Activated CD4-positive, alpha-beta T cell treated with anti-CD3 and anti-CD28 coated beads, Interleukin-2, amount 10 ng/mL, durations not matched to agents 7 days and 5 days (primary cell): ENCODE data around the gene FGB. TPM values are rescaled to one million over a fixed set of nuclear protein-coding genes. Genes with fewer than 3 reads are reported as not detected.

ENCODE experiments used
- CTCF ChIA-PET: fragments of 350-600 bp; sonication (Branson Sonifier 250); formaldehyde crosslinking; loops from one replicate; lab custom pipeline; 2021; ENCODE audit warnings: antibody characterized with exemption; lab: Charles Lee
- POLR2A ChIA-PET: fragments of 350-600 bp; sonication (Branson Sonifier 250); formaldehyde crosslinking; loops from one replicate; lab custom pipeline; 2021; ENCODE audit warnings: antibody characterized with exemption; lab: Charles Lee
- DNase-seq: peaks from one replicate; pipeline ENCODE4 v3.0.0-alpha.2; 2020
- H3K27ac Mint-ChIP-seq: one replicate; pipeline ENCODE4 v1.8.0; 2021; ENCODE audit warnings: mild to moderate bottlenecking, moderate library complexity, mixed read lengths
- H3K27me3 Mint-ChIP-seq: one replicate; pipeline ENCODE4 v1.8.0; 2021; ENCODE audit warnings: mixed read lengths
- H3K36me3 Mint-ChIP-seq: one replicate; pipeline ENCODE4 v1.8.0; 2021; ENCODE audit warnings: low read depth, mixed read lengths
- H3K4me1 Mint-ChIP-seq: one replicate; pipeline ENCODE4 v1.8.0; 2021; ENCODE audit warnings: mixed read lengths
- H3K4me3 Mint-ChIP-seq: one replicate; pipeline ENCODE4 v1.8.0; 2021; ENCODE audit warnings: mild to moderate bottlenecking, moderate library complexity, mixed read lengths
- H3K9me3 Mint-ChIP-seq: one replicate; pipeline ENCODE4 v1.8.0; 2021; ENCODE audit warnings: mixed read lengths
- total RNA-seq, 2 experiments: library from RNA; stranded (reverse); gene quantifications; one replicate each; pipeline ENCODE4 v1.2.3, GENCODE V29; 2021

The FGB gene
- total RNA-seq, 2 experiments from 2014 or later, result not detected

GRCh38 chr4:154573190-154573870 lies 10.5 kb downstream of the FGB start:
- no peak overlapping the region for H3K4me3 Mint-ChIP-seq
- CTCF ChIA-PET, result no interaction called here

DNA sequence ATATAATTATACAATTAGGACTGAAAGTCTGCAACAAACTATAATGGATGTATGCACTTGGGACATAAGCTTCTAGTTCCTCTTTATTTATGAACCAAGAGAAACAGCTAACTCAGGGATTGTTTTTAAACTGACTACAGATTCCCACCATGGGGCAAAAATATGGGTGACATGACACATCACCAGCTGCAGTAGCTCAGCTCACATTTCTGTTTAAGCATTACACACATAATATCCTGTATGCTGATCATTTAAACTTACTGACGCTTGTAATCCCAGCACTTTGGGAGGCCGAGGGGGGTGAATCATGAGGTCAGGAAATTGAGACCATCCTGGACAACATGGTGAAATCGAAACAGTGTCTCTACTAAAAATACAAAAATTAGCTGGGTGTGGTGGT lies 11.5 kb downstream of the FGB start:
- H3K27me3 Mint-ChIP-seq, result peaks cover 7% of the 10 kb centered on the region
- ChIA-PET CTCF (no interaction called here), POLR2A (no interaction called here)

More at GRCh38 chr4:154573190-154573870, 10.5 kb downstream of the FGB start:
- DNase-seq, result no peak
- Mint-ChIP-seq H3K27ac (no peak overlapping the region), H3K27me3 (peaks cover 5% of the 10 kb centered on the region), H3K9me3 (no peaks in the 10 kb centered on the region), H3K4me1 (no peaks in the 10 kb centered on the region), H3K36me3 (no peaks in the 10 kb centered on the region)
- POLR2A ChIA-PET, result no interaction called here

GRCh38 chr4:154577324-154577723 lies 14.5 kb downstream of the FGB start:
- POLR2A ChIA-PET, result no interaction called here
- no peak overlapping the region for H3K27ac Mint-ChIP-seq
- H3K4me1 Mint-ChIP-seq, result no peaks in the 10 kb centered on the region
- no peaks in the 10 kb centered on the region for H3K36me3 Mint-ChIP-seq
- H3K27me3 Mint-ChIP-seq, result peaks cover 16% of the 10 kb centered on the region
- H3K4me3 Mint-ChIP-seq, result no peak overlapping the region
- CTCF ChIA-PET, result no interaction called here
- no peak for DNase-seq
- no peaks in the 10 kb centered on the region for H3K9me3 Mint-ChIP-seq

More for the DNA sequence above, 11.5 kb downstream of the FGB start:
- H3K4me3 Mint-ChIP-seq, result no peak overlapping the region
- H3K4me1 Mint-ChIP-seq, result no peaks in the 10 kb centered on the region
- no peak for DNase-seq
- no peaks in the 10 kb centered on the region for H3K9me3 Mint-ChIP-seq
- H3K27ac Mint-ChIP-seq, result no peak overlapping the region
- H3K36me3 Mint-ChIP-seq, result no peaks in the 10 kb centered on the region

DNA sequence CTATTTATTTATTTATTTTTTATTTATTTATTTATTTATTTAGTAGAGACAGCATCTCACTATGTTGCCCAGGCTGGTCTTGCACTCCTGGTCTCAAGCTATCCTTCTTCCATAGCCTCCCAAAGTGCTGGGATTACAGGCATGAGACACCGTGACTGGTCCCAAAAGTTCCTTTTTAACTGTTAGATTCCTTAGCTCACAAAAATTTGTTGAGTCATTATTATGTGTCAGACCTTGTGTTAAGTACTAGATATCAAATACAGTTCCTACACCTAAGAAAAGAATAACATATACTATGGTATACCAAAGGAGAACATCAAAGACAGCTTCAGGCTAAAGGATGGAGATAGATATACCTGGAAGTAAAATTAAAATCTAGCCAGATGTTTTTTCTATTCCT lies 16.1 kb downstream of the FGB start:
- no peak overlapping the region for H3K4me3 Mint-ChIP-seq
- peaks cover 16% of the 10 kb centered on the region for H3K27me3 Mint-ChIP-seq
- POLR2A ChIA-PET, result no interaction called here
- CTCF ChIA-PET, result interaction anchor here (0.6 kb wide), 1 partner anchor 20 kb away, joined by 3 read pairs; no protein-coding TSS in a partner anchor
- no peaks in the 10 kb centered on the region for H3K4me1 Mint-ChIP-seq
- DNase-seq, result no peak
- H3K27ac Mint-ChIP-seq, result no peak overlapping the region
- H3K9me3 Mint-ChIP-seq, result no peaks in the 10 kb centered on the region
- H3K36me3 Mint-ChIP-seq, result no peaks in the 10 kb centered on the region

DNA sequence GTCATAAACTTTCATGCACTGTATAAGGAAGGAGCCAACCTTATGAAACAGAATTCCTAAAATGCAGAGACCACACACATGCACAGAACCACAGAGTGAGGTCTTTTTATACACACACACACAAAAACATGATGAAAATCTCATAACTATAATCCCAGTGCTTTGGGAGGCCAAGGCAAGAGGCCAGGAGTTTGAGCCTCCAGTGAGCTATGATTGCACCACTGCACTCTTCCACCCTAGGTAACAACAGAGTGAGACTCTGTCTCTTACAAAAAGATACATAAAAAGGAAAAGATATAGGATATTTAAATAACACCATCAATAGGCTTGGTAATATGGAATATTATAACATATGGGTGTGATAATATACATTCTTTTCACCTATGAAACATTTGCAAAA lies 17.1 kb downstream of the FGB start:
- CTCF ChIA-PET, result no interaction called here
- DNase-seq, result no peak
- no peak overlapping the region for H3K27ac Mint-ChIP-seq
- POLR2A ChIA-PET, result no interaction called here
- no peaks in the 10 kb centered on the region for H3K4me1 Mint-ChIP-seq
- H3K4me3 Mint-ChIP-seq, result no peak overlapping the region
- no peaks in the 10 kb centered on the region for H3K9me3 Mint-ChIP-seq
- H3K27me3 Mint-ChIP-seq, result peaks cover 14% of the 10 kb centered on the region
- no peaks in the 10 kb centered on the region for H3K36me3 Mint-ChIP-seq

DNA sequence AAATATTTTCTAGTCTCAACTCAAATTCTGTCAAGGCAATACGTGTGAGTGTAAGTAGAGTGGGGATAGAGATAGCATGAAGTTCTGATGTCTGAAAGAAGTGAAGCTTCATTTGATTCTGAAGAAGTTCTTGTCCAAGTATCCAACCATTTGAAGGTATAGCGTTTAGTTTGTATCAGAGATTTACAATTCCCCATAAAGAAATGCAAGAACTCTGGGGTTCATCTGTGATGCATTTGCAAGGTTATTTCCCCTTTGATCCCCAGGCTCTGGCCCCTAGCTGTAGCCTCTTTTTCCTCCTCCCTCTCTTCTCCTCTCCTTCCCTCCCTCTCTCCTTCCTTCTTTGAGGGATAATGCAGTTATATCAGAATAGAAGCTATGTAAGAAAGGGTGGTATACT lies 19.9 kb downstream of the FGB start:
- CTCF ChIA-PET, result no interaction called here
- no peak for DNase-seq
- Mint-ChIP-seq H3K4me3 (no peak overlapping the region), H3K36me3 (no peaks in the 10 kb centered on the region), H3K4me1 (no peaks in the 10 kb centered on the region), H3K27ac (no peak overlapping the region), H3K9me3 (no peaks in the 10 kb centered on the region), H3K27me3 (peaks cover 16% of the 10 kb centered on the region)
- POLR2A ChIA-PET, result no interaction called here

GRCh38 chr4:154583230-154583629 lies 20.4 kb downstream of the FGB start:
- Mint-ChIP-seq H3K9me3 (no peaks in the 10 kb centered on the region), H3K4me3 (no peak overlapping the region), H3K27me3 (peaks cover 16% of the 10 kb centered on the region), H3K4me1 (no peaks in the 10 kb centered on the region), H3K27ac (no peak overlapping the region), H3K36me3 (no peaks in the 10 kb centered on the region)
- no peak for DNase-seq
- ChIA-PET CTCF (no interaction called here), POLR2A (no interaction called here)

- H3K9me3 Mint-ChIP-seq, result no peaks in the 10 kb centered on the region
- DNase-seq, result no peak
- H3K27me3 Mint-ChIP-seq, result peaks cover 16% of the 10 kb centered on the region
- H3K4me3 Mint-ChIP-seq, result no peak overlapping the region
- ChIA-PET POLR2A (no interaction called here), CTCF (interaction anchor here (1.7 kb wide), 1 partner anchor 34 kb away, joined by 4 read pairs; the partner anchor contains the start of gene PLRG1)
- no peaks in the 10 kb centered on the region for H3K4me1 Mint-ChIP-seq
- H3K36me3 Mint-ChIP-seq, result no peaks in the 10 kb centered on the region
- H3K27ac Mint-ChIP-seq, result no peak overlapping the region
Observed at GRCh38 chr4:154583677-154584076, 20.9 kb downstream of the FGB start.

GRCh38 chr4:154584259-154584658 lies 21.4 kb downstream of the FGB start:
- no peaks in the 10 kb centered on the region for H3K4me1 Mint-ChIP-seq
- no peak for DNase-seq
- no peak overlapping the region for H3K27ac Mint-ChIP-seq
- peaks cover 13% of the 10 kb centered on the region for H3K27me3 Mint-ChIP-seq
- no peaks in the 10 kb centered on the region for H3K36me3 Mint-ChIP-seq
- POLR2A ChIA-PET, result no interaction called here
- CTCF ChIA-PET, result interaction anchor here (1.1 to 1.7 kb wide), 2 partner anchors 10 to 34 kb away, joined by 3 to 4 read pairs; partner anchors contain the start of gene PLRG1
- H3K9me3 Mint-ChIP-seq, result no peaks in the 10 kb centered on the region
- H3K4me3 Mint-ChIP-seq, result no peak overlapping the region

- CTCF ChIA-PET, result interaction anchor here (1.1 to 1.7 kb wide), 2 partner anchors 9 to 36 kb away, joined by 3 to 4 read pairs; partner anchors contain the start of gene PLRG1
Observed at GRCh38 chr4:154585369-154586018, 22.7 kb downstream of the FGB start.

GRCh38 chr4:154586296-154587033 lies 23.7 kb downstream of the FGB start:
- H3K27me3 Mint-ChIP-seq, result peaks cover 19% of the 10 kb centered on the region
- no peak overlapping the region for H3K27ac Mint-ChIP-seq
- POLR2A ChIA-PET, result no interaction called here
- no peaks in the 10 kb centered on the region for H3K36me3 Mint-ChIP-seq
- CTCF ChIA-PET, result no interaction called here
- no peaks in the 10 kb centered on the region for H3K9me3 Mint-ChIP-seq
- H3K4me1 Mint-ChIP-seq, result no peaks in the 10 kb centered on the region
- no peak for DNase-seq
- no peak overlapping the region for H3K4me3 Mint-ChIP-seq

More at GRCh38 chr4:154585369-154586018, 22.7 kb downstream of the FGB start:
- POLR2A ChIA-PET, result no interaction called here
- no peaks in the 10 kb centered on the region for H3K9me3 Mint-ChIP-seq
- H3K27ac Mint-ChIP-seq, result no peak overlapping the region
- H3K4me1 Mint-ChIP-seq, result no peaks in the 10 kb centered on the region
- H3K4me3 Mint-ChIP-seq, result no peak overlapping the region
- H3K36me3 Mint-ChIP-seq, result no peaks in the 10 kb centered on the region
- no peak for DNase-seq
- H3K27me3 Mint-ChIP-seq, result peaks cover 22% of the 10 kb centered on the region

GRCh38 chr4:154588198-154588597 lies 25.4 kb downstream of the FGB start:
- no peaks in the 10 kb centered on the region for H3K9me3 Mint-ChIP-seq
- DNase-seq, result no peak
- H3K27ac Mint-ChIP-seq, result no peak overlapping the region
- H3K36me3 Mint-ChIP-seq, result no peaks in the 10 kb centered on the region
- POLR2A ChIA-PET, result no interaction called here
- peaks cover 13% of the 10 kb centered on the region for H3K27me3 Mint-ChIP-seq
- H3K4me3 Mint-ChIP-seq, result no peak overlapping the region
- no peaks in the 10 kb centered on the region for H3K4me1 Mint-ChIP-seq
- CTCF ChIA-PET, result no interaction called here
